Right renal pelvis (tissue), 4 donors: Measurements from ENCODE around the gene PDE11A. TPM values are rescaled to one million over a fixed set of nuclear protein-coding genes. Genes with fewer than 3 reads are reported as not detected.

ENCODE experiments used
- DNase-seq, 4 donors: peaks; one replicate each; pipeline ENCODE4 v3.0.0-alpha.2; 2013; ENCODE audit warnings: low read depth in 4 of 4, low spot score in 3 of 4, missing footprints in 1 of 4
- polyA plus RNA-seq, 4 donors: library from polyadenylated mRNA; unstranded; fragments of 120-200 nt; gene quantifications; one replicate each; pipeline ENCODE4 v1.2.1, GENCODE V29; 2013; ENCODE audit not compliant: insufficient read length in 4 of 4

Gene PDE11A
- polyA plus RNA-seq, 4 donors, result 4.7 to 8.6 (median 7.1) TPM

GRCh38 chr2:177646241-177646640, 426.3 kb downstream of the PDE11A start:
- DNase-seq, result no peak

- no peak for DNase-seq
Measured at GRCh38 chr2:177641331-177641730, 431.2 kb downstream of the PDE11A start.

- DNase-seq, result no peak
Measured at GRCh38 chr2:177640423-177640822, 432.2 kb downstream of the PDE11A start.

GRCh38 chr2:177639262-177639914, 433.2 kb downstream of the PDE11A start:
- no peak for DNase-seq

GRCh38 chr2:177638507-177638906, 434.1 kb downstream of the PDE11A start:
- DNase-seq, result no peak

GRCh38 chr2:177636672-177637071, 435.9 kb downstream of the PDE11A start:
- no peak for DNase-seq

GRCh38 chr2:177635696-177636095, 436.9 kb downstream of the PDE11A start:
- no peak for DNase-seq

- no peak for DNase-seq
Measured at GRCh38 chr2:177633910-177634294, 438.7 kb downstream of the PDE11A start.

GRCh38 chr2:177633111-177633510, 439.5 kb downstream of the PDE11A start:
- DNase-seq, result no peak

- DNase-seq, result no peak
Measured at GRCh38 chr2:177631680-177632079, 440.9 kb downstream of the PDE11A start.

GRCh38 chr2:177629357-177630024, 443.1 kb downstream of the PDE11A start:
- DNase-seq, result no peak

- no peak for DNase-seq
Measured at GRCh38 chr2:177628831-177629230, 443.7 kb downstream of the PDE11A start.

GRCh38 chr2:177625744-177626650, 446.6 kb downstream of the PDE11A start:
- no peak for DNase-seq

- no peak for DNase-seq
Measured at GRCh38 chr2:177622521-177622920, 450.1 kb downstream of the PDE11A start.

GRCh38 chr2:177619986-177620385, 452.6 kb downstream of the PDE11A start:
- DNase-seq, result no peak

- no peak for DNase-seq
Measured at GRCh38 chr2:177619461-177619860, 453.1 kb downstream of the PDE11A start.

- peak; percentile 82 to 95 (median 87) for DNase-seq
Measured at GRCh38 chr2:177618255-177619253, 454.0 kb downstream of the PDE11A start.

- no peak for DNase-seq
Measured at GRCh38 chr2:177617849-177618248, 454.7 kb downstream of the PDE11A start.

GRCh38 chr2:177616731-177617130, 455.8 kb downstream of the PDE11A start:
- DNase-seq, result no peak

GRCh38 chr2:177616066-177616465, 456.5 kb downstream of the PDE11A start:
- DNase-seq, result no peak
